Esophagus muscularis mucosa (tissue), 4 donors: Measurements from ENCODE around the gene CCDC82. TPM values are rescaled to one million over a fixed set of nuclear protein-coding genes. Genes with fewer than 3 reads are reported as not detected.

Experiments used
- DNase-seq: peaks from one replicate; pipeline ENCODE4 v3.0.0-alpha.2; 2017; ENCODE audit errors: extremely low spot score
- H3K27ac ChIP-seq, 4 donors: fragments of 200-600 bp; sonication (generic); replicated peaks in 1 of 4; 1 replicate in 3 of 4; 2 replicates in 1 of 4; pipeline ENCODE4 v1.5.1; 2016 to 2019; ENCODE audit warnings: mild to moderate bottlenecking in 1 of 4
- H3K27me3 ChIP-seq, 4 donors: fragments of 200-600 bp; sonication (generic); one replicate each; pipeline versions ENCODE4 v1.5.1 to v1.6.0; 2016 to 2019
- H3K36me3 ChIP-seq, 4 donors: fragments of 200-600 bp; sonication (generic); one replicate each; pipeline ENCODE4 v1.5.1; 2016 to 2019
- H3K4me1 ChIP-seq, 4 donors: fragments of 200-600 bp; sonication (generic); one replicate each; pipeline ENCODE4 v1.5.1; 2016 to 2019
- H3K4me3 ChIP-seq, 4 donors: fragments of 200-600 bp; sonication (generic); 1 replicate in 2 of 4; 2 replicates in 2 of 4; pipeline ENCODE4 v1.5.1; 2016 to 2019; ENCODE audit warnings: mild to moderate bottlenecking in 4 of 4, moderate library complexity in 1 of 4
- H3K9me3 ChIP-seq, 4 donors: fragments of 200-600 bp; sonication (generic); 1 replicate in 3 of 4; 2 replicates in 1 of 4; pipeline ENCODE4 v1.5.1; 2016 to 2019
- CTCF ChIP-seq, 3 experiments: fragments of 200-600 bp in 2 of 3; fragments of 450-650 bp in 1 of 3; sonication (generic) in 2 of 3; IDR thresholded peaks; one replicate each; pipeline ENCODE4 v1.5.1; 2017 to 2019; ENCODE audit warnings: antibody characterized with exemption in 3 of 3, mild to moderate bottlenecking in 2 of 3, moderate library complexity in 1 of 3
- EP300 ChIP-seq: sonication (generic); formaldehyde crosslinking; IDR thresholded peaks from one replicate; pipeline ENCODE4 v1.6.1; 2017; ENCODE audit warnings: antibody characterized with exemption
- POLR2A ChIP-seq: fragments of 450-650 bp; IDR thresholded peaks from one replicate; pipeline ENCODE4 v1.6.1; 2017; ENCODE audit warnings: antibody characterized with exemption, moderate library complexity, mild to moderate bottlenecking, low read depth
- POLR2AphosphoS5 ChIP-seq, 2 donors: sonication (generic); formaldehyde crosslinking; IDR thresholded peaks; one replicate each; pipeline ENCODE4 v1.6.1; 2017; ENCODE audit warnings: antibody characterized with exemption in 2 of 2
- WGBS: methylation state at CpG from one replicate; pipeline ENCODE4 v1.1.5; 2018; 5-methylcytosine and 5-hydroxymethylcytosine counted together
- intact Hi-C: fragments of 100-400 bp; cut with DNase I; formaldehyde crosslinking; loops from one replicate; pipeline ENCODE4 v1.15.1; 2023
- total RNA-seq, 4 donors: library from RNA; depleted of rRNA; stranded (reverse); fragments of >200 nt; gene quantifications; one replicate each; pipeline versions ENCODE4 v1.1.0 to v1.2.1, GENCODE V29; 2016

CCDC82 gene
- total RNA-seq, 4 donors from 2014 or later, result 12.3 to 23.3 (median 14.7) TPM

- WGBS, result 71% methylated on average over 5 of the region's 6 CpGs
- peak overlapping the region; percentile 66 to 90 (median 68) for H3K4me3 ChIP-seq
- H3K4me1 ChIP-seq, result peaks cover 42 to 77% (median 63%) of the 10 kb centered on the region in 4 donors
- H3K27me3 ChIP-seq, result no peaks in the 10 kb centered on the region
- H3K9me3 ChIP-seq, result no peaks in the 10 kb centered on the region
- TF ChIP-seq POLR2AphosphoS5 (IDR thresholded peaks at IDR 0.05), result no peak
- TF ChIP-seq POLR2A, result no peak
- TF ChIP-seq EP300, result no peak
- TF ChIP-seq CTCF (IDR thresholded peaks at IDR 0.05), result no peak
- no peak for DNase-seq
- intact Hi-C loops, result no loop called here
- H3K27ac ChIP-seq, result peak overlapping the region; percentile 85 to 91 (median 88)
- H3K36me3 ChIP-seq, result no peaks in the 10 kb centered on the region
These were observed 51.9 kb downstream of the CCDC82 start for GRCh38 chr11:96337541-96338431.

- WGBS, result 88% methylated on average over 4 of the region's 4 CpGs
- no peaks in the 10 kb centered on the region for H3K36me3 ChIP-seq
- intact Hi-C loops, result no loop called here
These were observed 54.3 kb downstream of the CCDC82 start for GRCh38 chr11:96335388-96335787.

GRCh38 chr11:96334219-96334618 is 55.5 kb downstream of the CCDC82 start:
- H3K36me3 ChIP-seq, result no peaks in the 10 kb centered on the region
- H3K9me3 ChIP-seq, result no peaks in the 10 kb centered on the region
- no peak overlapping the region for H3K27ac ChIP-seq
- no peak for DNase-seq
- H3K27me3 ChIP-seq, result no peaks in the 10 kb centered on the region
- intact Hi-C loops, result loop anchor here (5.0 kb wide), 1 partner anchor 67 kb away; no protein-coding TSS in a partner anchor
- H3K4me3 ChIP-seq, result no peak overlapping the region
- TF ChIP-seq POLR2A (no peak), CTCF (IDR thresholded peaks at IDR 0.05) (no peak), EP300 (no peak), POLR2AphosphoS5 (IDR thresholded peaks at IDR 0.05) (no peak)
- peaks cover 29 to 81% (median 62%) of the 10 kb centered on the region in 4 donors for H3K4me1 ChIP-seq
- 92% methylated on average over 4 of the region's 4 CpGs for WGBS

More at GRCh38 chr11:96335388-96335787, 54.3 kb downstream of the CCDC82 start:
- H3K27me3 ChIP-seq, result no peaks in the 10 kb centered on the region
- H3K4me1 ChIP-seq, result peaks cover 41 to 86% (median 69%) of the 10 kb centered on the region in 4 donors
- TF ChIP-seq CTCF (IDR thresholded peaks at IDR 0.05), result no peak
- TF ChIP-seq POLR2AphosphoS5 (IDR thresholded peaks at IDR 0.05), result no peak
- TF ChIP-seq POLR2A, result no peak
- no peak for TF ChIP-seq EP300
- H3K4me3 ChIP-seq, result no peak overlapping the region
- H3K9me3 ChIP-seq, result no peaks in the 10 kb centered on the region
- H3K27ac ChIP-seq, result no peak overlapping the region
- no peak for DNase-seq

- no peak overlapping the region for H3K4me3 ChIP-seq
- no peaks in the 10 kb centered on the region for H3K27me3 ChIP-seq
- intact Hi-C loops, result loop anchor here (5.0 kb wide), 1 partner anchor 66 kb away; no protein-coding TSS in a partner anchor
- peaks cover 19 to 72% (median 57%) of the 10 kb centered on the region in 4 donors for H3K4me1 ChIP-seq
- no peaks in the 10 kb centered on the region for H3K36me3 ChIP-seq
- DNase-seq, result no peak
- H3K9me3 ChIP-seq, result no peaks in the 10 kb centered on the region
- 69% methylated on average over 4 of the region's 4 CpGs for WGBS
- TF ChIP-seq POLR2A, result no peak
- H3K27ac ChIP-seq, result no peak overlapping the region
These were observed 56.5 kb downstream of the CCDC82 start for GRCh38 chr11:96333191-96333719.

GRCh38 chr11:96332126-96332771 is 57.5 kb downstream of the CCDC82 start:
- 75% methylated on average over 8 of the region's 8 CpGs for WGBS
- H3K4me1 ChIP-seq, result peaks cover 10 to 62% (median 47%) of the 10 kb centered on the region in 4 donors
- no peak for DNase-seq
- no peaks in the 10 kb centered on the region for H3K36me3 ChIP-seq
- H3K27ac ChIP-seq, result peak overlapping the region in 2 of 4 donors; percentile 8 to 24
- intact Hi-C loops, result loop anchor here (5.0 kb wide), 1 partner anchor 65 kb away; no protein-coding TSS in a partner anchor
- no peaks in the 10 kb centered on the region for H3K9me3 ChIP-seq
- TF ChIP-seq CTCF (IDR thresholded peaks at IDR 0.05), result no peak
- no peak overlapping the region for H3K4me3 ChIP-seq
- H3K27me3 ChIP-seq, result no peaks in the 10 kb centered on the region
